Calu3 (cell line): ENCODE data around the gene HNRNPL. TPM values are rescaled to one million over a fixed set of nuclear protein-coding genes. Genes with fewer than 3 reads are reported as not detected.

ENCODE experiments used
- Bru-seq: library from RNA; stranded (reverse); fragments of 400-500 nt; gene quantifications from one replicate; lab custom pipeline; 2021; lab: Mats Ljungman, UMichigan
- BruChase-seq, 2 experiments: library from RNA; stranded (reverse); fragments of 400-500 nt; gene quantifications; one replicate each; lab custom pipeline; 2021; lab: Mats Ljungman, UMichigan
- BruUV-seq: library from RNA; stranded (reverse); fragments of 400-500 nt; replicated peaks from 2 replicates; lab custom pipeline; 2021; lab: Mats Ljungman, UMichigan
- CTCF ChIA-PET: fragments of 300-600 bp; sonication (Branson Sonifier 250); formaldehyde crosslinking; loops from one replicate; lab custom pipeline; 2022; ENCODE audit warnings: antibody characterized with exemption; lab: Charles Lee
- DNase-seq: peaks from one replicate; pipeline ENCODE4 v3.0.0; 2022
- H3K27ac Mint-ChIP-seq: one replicate; pipeline ENCODE4 v1.8.0; 2022; ENCODE audit warnings: mixed read lengths; ENCODE audit not compliant: unreplicated experiment
- H3K27me3 Mint-ChIP-seq: one replicate; pipeline ENCODE4 v1.8.0; 2022; ENCODE audit warnings: mixed read lengths; ENCODE audit not compliant: unreplicated experiment
- H3K36me3 Mint-ChIP-seq: one replicate; pipeline ENCODE4 v1.8.0; 2022; ENCODE audit warnings: mild to moderate bottlenecking, moderate library complexity, mixed read lengths; ENCODE audit not compliant: insufficient read depth, unreplicated experiment
- H3K4me1 Mint-ChIP-seq: one replicate; pipeline ENCODE4 v1.8.0; 2022; ENCODE audit warnings: mild to moderate bottlenecking, low read depth, mixed read lengths; ENCODE audit not compliant: unreplicated experiment
- H3K4me3 Mint-ChIP-seq: one replicate; pipeline ENCODE4 v1.8.0; 2022; ENCODE audit warnings: mild to moderate bottlenecking, low read depth, moderate library complexity, mixed read lengths; ENCODE audit not compliant: unreplicated experiment
- H3K9me3 Mint-ChIP-seq: one replicate; pipeline ENCODE4 v1.8.0; 2022; ENCODE audit warnings: low read depth, mixed read lengths; ENCODE audit not compliant: unreplicated experiment
- CTCF ChIP-seq: fragments of 200-600 bp; IDR thresholded peaks from one replicate; pipeline ENCODE4 v1.8.0; 2022; ENCODE audit warnings: antibody characterized with exemption; ENCODE audit not compliant: unreplicated experiment
- intact Hi-C: fragments of 100-400 bp; cut with micrococcal nuclease; formaldehyde crosslinking; loops from one replicate; pipeline ENCODE4 v1.10.0; 2022; ENCODE audit not compliant: unreplicated experiment
- long read RNA-seq: library from polyadenylated mRNA; stranded (forward); transcript quantifications from one replicate; pipeline ENCODE4 v2.0.0, GENCODE V29; 2022
- total RNA-seq: library from RNA; stranded (reverse); gene quantifications from 2 replicates; pipeline ENCODE4 v1.2.3, GENCODE V29; 2022

The HNRNPL gene
- 383 and 408 TPM in 2 replicates for total RNA-seq
- Bru-seq, nascent RNA, result percentile 97 among the genes with signal in this experiment
- percentile 98 among the genes with signal in this experiment for BruChase-seq, experiment 1, labeled RNA remaining after a 6-hour chase
- BruChase-seq, experiment 2, labeled RNA remaining after a 2-hour chase, result percentile 98 among the genes with signal in this experiment
- long read RNA-seq, transcript HNRNPL-201 (13 exons, 2,471 nt), result major isoform, 39 of 92 reads
- long read RNA-seq, transcript HNRNPL-206 (6 exons, 3,094 nt), result minor isoform, 5 of 92 reads
- long read RNA-seq, partial matches to known transcripts, result 25 of 92 reads
- long read RNA-seq, other reads (novel, unspliced or antisense), result 18 of 92 reads

GRCh38 chr19:38849860-38850435 is at the start of gene HNRNPL:
TSS of gene HNRNPL (minus strand) at chr19:38849986. CDS start at chr19:38849966, 20 bp downstream.
- Mint-ChIP-seq H3K27ac (peak within 1 kb of the TSS; percentile 98), H3K4me3 (peak within 1 kb of the TSS; percentile 82), H3K36me3 (peaks cover 83% of the 10 kb centered on the region), H3K9me3 (no peaks in the 10 kb centered on the region), H3K27me3 (peaks cover 14% of the 10 kb centered on the region), H3K4me1 (peaks cover 36% of the 10 kb centered on the region)
- peak; percentile 76 for TF ChIP-seq CTCF
- BruUV-seq, result no TSS peak
- DNase-seq, result peak; percentile 100
- CTCF ChIA-PET, result interaction anchor here (0.8 to 1.0 kb wide), 3 partner anchors 50 to 188 kb away, joined by 3 to 4 read pairs (median 3); partner anchors contain the start of genes NFKBIB and SIRT2
- intact Hi-C loops, result loop anchor here (1.0 to 5.0 kb wide), 2 partner anchors 37 to 80 kb away; partner anchors contain the start of genes MRPS12 and SARS2

GRCh38 chr19:38898788-38899446 is 49.1 kb upstream of the HNRNPL start:
- intact Hi-C loops, result no loop called here

GRCh38 chr19:38894968-38895367 is 45.2 kb upstream of the HNRNPL start:
- H3K36me3 Mint-ChIP-seq, result peaks cover 25% of the 10 kb centered on the region
- CTCF ChIA-PET, result no interaction called here
- no peak overlapping the region for H3K27ac Mint-ChIP-seq

More at GRCh38 chr19:38898788-38899446, 49.1 kb upstream of the HNRNPL start:
- H3K36me3 Mint-ChIP-seq, result peaks cover 45% of the 10 kb centered on the region
- no peaks in the 10 kb centered on the region for H3K27me3 Mint-ChIP-seq
- H3K4me1 Mint-ChIP-seq, result peaks cover 22% of the 10 kb centered on the region
- peak overlapping the region; percentile 91 for H3K27ac Mint-ChIP-seq
- no peak for DNase-seq
- no TSS peak for BruUV-seq
- no peak for TF ChIP-seq CTCF
- peak overlapping the region; percentile 83 for H3K4me3 Mint-ChIP-seq
- CTCF ChIA-PET, result no interaction called here
- H3K9me3 Mint-ChIP-seq, result no peaks in the 10 kb centered on the region

More at GRCh38 chr19:38894968-38895367, 45.2 kb upstream of the HNRNPL start:
- no peaks in the 10 kb centered on the region for H3K27me3 Mint-ChIP-seq
- no TSS peak for BruUV-seq
- no peak overlapping the region for H3K4me3 Mint-ChIP-seq
- peaks cover 12% of the 10 kb centered on the region for H3K4me1 Mint-ChIP-seq
- DNase-seq, result no peak
- no peaks in the 10 kb centered on the region for H3K9me3 Mint-ChIP-seq
- TF ChIP-seq CTCF, result no peak
- intact Hi-C loops, result no loop called here
